Upper lobe of left lung (tissue), 4 donors: ENCODE measurements around the gene PSAP.

ENCODE experiments used
- POLR2A ChIP-seq, 4 donors: fragments of 450-650 bp; IDR thresholded peaks; one replicate each; pipeline ENCODE4 v1.5.1; 2016 to 2017; ENCODE audit warnings: antibody characterized with exemption in 4 of 4, mild to moderate bottlenecking in 2 of 4
- TF ChIP-seq, protein P1 (sequence below), 6 experiments: fragments of 450-650 bp in 4 of 6; fragments of 200-600 bp in 2 of 6; sonication (generic) in 2 of 6; IDR thresholded peaks; one replicate each; pipeline ENCODE4 v1.5.1; 2016 to 2019; ENCODE audit warnings: antibody characterized with exemption in 6 of 6

DNA sequence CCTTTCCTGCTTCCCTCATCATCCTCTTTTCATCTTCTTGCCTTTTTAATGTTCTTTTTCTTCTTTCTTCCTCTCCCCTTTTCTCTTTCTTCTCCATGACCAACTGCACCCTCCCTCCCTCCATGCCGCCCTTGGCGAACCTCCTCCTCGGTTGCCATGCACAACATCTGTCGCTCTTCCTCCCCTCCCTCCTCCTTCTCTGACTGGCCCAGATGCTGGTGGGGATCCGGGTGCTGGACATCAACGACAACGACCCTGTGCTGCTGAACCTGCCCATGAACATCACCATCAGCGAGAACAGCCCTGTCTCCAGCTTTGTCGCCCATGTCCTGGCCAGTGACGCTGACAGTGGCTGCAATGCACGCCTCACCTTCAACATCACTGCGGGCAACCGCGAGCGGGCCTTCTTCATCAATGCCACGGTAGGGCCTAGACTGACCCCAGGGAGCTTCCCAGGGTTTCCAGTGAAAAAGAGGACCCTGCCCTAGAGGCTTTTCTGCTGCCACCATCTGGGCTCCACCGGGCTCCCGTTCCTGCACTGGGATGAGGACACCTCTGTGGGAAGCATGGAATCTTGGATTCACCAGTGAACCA is 66.3 kb downstream of the PSAP start:
- TF ChIP-seq, protein P1, sequence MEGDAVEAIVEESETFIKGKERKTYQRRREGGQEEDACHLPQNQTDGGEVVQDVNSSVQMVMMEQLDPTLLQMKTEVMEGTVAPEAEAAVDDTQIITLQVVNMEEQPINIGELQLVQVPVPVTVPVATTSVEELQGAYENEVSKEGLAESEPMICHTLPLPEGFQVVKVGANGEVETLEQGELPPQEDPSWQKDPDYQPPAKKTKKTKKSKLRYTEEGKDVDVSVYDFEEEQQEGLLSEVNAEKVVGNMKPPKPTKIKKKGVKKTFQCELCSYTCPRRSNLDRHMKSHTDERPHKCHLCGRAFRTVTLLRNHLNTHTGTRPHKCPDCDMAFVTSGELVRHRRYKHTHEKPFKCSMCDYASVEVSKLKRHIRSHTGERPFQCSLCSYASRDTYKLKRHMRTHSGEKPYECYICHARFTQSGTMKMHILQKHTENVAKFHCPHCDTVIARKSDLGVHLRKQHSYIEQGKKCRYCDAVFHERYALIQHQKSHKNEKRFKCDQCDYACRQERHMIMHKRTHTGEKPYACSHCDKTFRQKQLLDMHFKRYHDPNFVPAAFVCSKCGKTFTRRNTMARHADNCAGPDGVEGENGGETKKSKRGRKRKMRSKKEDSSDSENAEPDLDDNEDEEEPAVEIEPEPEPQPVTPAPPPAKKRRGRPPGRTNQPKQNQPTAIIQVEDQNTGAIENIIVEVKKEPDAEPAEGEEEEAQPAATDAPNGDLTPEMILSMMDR (IDR thresholded peaks at IDR 0.05): no peak
- no peak for TF ChIP-seq POLR2A (IDR thresholded peaks at IDR 0.05)
